Activated CD4-positive, alpha-beta memory T cell treated with anti-CD3 and anti-CD28 coated beads for 36 hours (primary cell): ENCODE data around the gene ARAP3. TPM values are rescaled to one million over a fixed set of nuclear protein-coding genes. Genes with fewer than 3 reads are reported as not detected.
A peak's percentile ranks its signal among the peaks of the same experiment; 100 is the strongest.
"Not testable (repeated sequence)": the region's sequence is repeated elsewhere in the genome, so short reads cannot be mapped to it uniquely, and the experiment has no call there.

Experiments
- CTCF ChIA-PET: fragments of 350-600 bp; sonication (Branson Sonifier 250); formaldehyde crosslinking; loops from one replicate; lab custom pipeline; 2021; ENCODE audit warnings: antibody characterized with exemption, inconsistent platforms; lab: Charles Lee
- POLR2A ChIA-PET: fragments of 350-600 bp; sonication (Branson Sonifier 250); formaldehyde crosslinking; loops from one replicate; lab custom pipeline; 2021; ENCODE audit warnings: antibody characterized with exemption; lab: Charles Lee
- DNase-seq: peaks from one replicate; pipeline ENCODE4 v3.0.0-alpha.2; 2020
- H3K27ac Mint-ChIP-seq: one replicate; pipeline ENCODE4 v1.8.0; 2021; ENCODE audit warnings: mixed read lengths
- H3K27me3 Mint-ChIP-seq: one replicate; pipeline ENCODE4 v1.8.0; 2021; ENCODE audit warnings: mixed read lengths
- H3K36me3 Mint-ChIP-seq: one replicate; pipeline ENCODE4 v1.8.0; 2021; ENCODE audit warnings: mixed read lengths
- H3K4me1 Mint-ChIP-seq: one replicate; pipeline ENCODE4 v1.8.0; 2021; ENCODE audit warnings: low read depth, mixed read lengths
- H3K4me3 Mint-ChIP-seq: one replicate; pipeline ENCODE4 v1.8.0; 2021; ENCODE audit warnings: mild to moderate bottlenecking, mixed read lengths
- H3K9me3 Mint-ChIP-seq: one replicate; pipeline ENCODE4 v1.8.0; 2021; ENCODE audit warnings: mixed read lengths
- intact Hi-C: fragments of 100-400 bp; cut with micrococcal nuclease; formaldehyde crosslinking; loops from one replicate; pipeline ENCODE4 v1.15.1; 2023
- total RNA-seq, 2 experiments: library from RNA; stranded (reverse); gene quantifications; one replicate each; pipeline ENCODE4 v1.2.3, GENCODE V29; 2021

Gene ARAP3, protein sequence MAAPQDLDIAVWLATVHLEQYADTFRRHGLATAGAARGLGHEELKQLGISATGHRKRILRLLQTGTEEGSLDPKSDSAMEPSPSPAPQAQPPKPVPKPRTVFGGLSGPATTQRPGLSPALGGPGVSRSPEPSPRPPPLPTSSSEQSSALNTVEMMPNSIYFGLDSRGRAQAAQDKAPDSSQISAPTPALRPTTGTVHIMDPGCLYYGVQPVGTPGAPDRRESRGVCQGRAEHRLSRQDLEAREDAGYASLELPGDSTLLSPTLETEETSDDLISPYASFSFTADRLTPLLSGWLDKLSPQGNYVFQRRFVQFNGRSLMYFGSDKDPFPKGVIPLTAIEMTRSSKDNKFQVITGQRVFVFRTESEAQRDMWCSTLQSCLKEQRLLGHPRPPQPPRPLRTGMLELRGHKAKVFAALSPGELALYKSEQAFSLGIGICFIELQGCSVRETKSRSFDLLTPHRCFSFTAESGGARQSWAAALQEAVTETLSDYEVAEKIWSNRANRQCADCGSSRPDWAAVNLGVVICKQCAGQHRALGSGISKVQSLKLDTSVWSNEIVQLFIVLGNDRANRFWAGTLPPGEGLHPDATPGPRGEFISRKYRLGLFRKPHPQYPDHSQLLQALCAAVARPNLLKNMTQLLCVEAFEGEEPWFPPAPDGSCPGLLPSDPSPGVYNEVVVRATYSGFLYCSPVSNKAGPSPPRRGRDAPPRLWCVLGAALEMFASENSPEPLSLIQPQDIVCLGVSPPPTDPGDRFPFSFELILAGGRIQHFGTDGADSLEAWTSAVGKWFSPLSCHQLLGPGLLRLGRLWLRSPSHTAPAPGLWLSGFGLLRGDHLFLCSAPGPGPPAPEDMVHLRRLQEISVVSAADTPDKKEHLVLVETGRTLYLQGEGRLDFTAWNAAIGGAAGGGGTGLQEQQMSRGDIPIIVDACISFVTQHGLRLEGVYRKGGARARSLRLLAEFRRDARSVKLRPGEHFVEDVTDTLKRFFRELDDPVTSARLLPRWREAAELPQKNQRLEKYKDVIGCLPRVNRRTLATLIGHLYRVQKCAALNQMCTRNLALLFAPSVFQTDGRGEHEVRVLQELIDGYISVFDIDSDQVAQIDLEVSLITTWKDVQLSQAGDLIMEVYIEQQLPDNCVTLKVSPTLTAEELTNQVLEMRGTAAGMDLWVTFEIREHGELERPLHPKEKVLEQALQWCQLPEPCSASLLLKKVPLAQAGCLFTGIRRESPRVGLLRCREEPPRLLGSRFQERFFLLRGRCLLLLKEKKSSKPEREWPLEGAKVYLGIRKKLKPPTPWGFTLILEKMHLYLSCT (N-terminal part only)
- total RNA-seq = 1 to 10 TPM; 5.1 to 5.2 TPM

DNA sequence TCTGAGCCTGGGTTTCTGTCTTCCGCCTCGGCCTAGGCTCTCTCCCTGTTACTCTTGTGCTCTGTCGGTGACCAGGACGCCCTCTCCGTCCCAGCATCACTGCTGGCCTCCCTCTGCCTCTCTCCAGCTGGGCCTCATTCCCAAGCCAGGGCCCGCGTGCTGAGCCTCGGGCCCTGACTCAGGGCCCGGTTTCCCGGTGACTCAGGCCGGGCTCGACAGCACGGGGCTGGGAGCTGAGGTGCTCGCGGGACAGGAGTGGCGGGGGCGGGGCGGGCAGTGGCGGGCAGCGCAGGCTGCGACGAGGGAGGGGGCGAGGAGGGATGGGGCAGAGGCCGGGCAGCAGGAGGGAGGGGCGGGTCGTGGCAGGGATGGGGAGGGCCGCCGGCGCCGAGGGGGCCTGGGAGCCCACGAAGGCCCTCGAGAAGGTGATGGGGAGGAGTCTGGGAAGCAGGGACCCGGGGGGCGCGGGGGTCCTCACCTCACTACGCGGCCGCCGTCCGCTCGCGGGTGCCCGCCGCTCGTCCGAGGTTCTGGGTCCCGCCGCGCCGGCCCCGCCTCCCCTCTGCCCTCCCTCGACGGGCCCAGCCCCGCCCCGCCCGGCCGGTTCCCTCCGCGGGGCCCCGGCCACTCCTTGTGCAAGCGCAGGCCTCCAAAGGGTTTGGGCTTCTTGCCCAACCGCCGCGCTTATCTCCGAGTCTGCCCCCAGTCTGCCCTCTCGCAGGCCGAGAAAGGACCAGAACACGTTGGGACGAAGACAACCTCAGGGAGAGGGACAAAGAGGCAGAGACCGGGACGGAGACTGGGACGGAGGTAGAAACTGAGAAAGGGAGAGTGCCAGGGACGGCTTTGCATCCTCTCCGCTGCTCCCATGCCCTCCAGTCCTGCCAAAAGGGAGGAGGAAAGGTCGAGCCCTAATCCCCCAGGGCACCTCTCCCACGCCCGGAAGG, at the start of gene ARAP3:
Gene ARAP3, minus strand, starts transcription at position 536 of the 947 bp plus-strand sequence. CDS start 1,744 bp downstream, outside the sequence.
- no peaks in the 10 kb centered on the region for H3K9me3 Mint-ChIP-seq
- intact Hi-C loops = no loop called here
- no peaks in the 10 kb centered on the region for H3K36me3 Mint-ChIP-seq
- peak within 1 kb of the TSS; percentile 68 for H3K27ac Mint-ChIP-seq
- H3K27me3 Mint-ChIP-seq = no peaks in the 10 kb centered on the region
- H3K4me1 Mint-ChIP-seq = peaks cover 19% of the 10 kb centered on the region
- ChIA-PET POLR2A (no interaction called here), CTCF (interaction anchor here (0.6 to 3.7 kb wide), 8 partner anchors 11 to 287 kb away, joined by 3 to 47 read pairs (median 9); partner anchors contain the start of genes PCDH1 and RNF14)
- peak; percentile 53 for DNase-seq
- peak within 1 kb of the TSS; percentile 69 for H3K4me3 Mint-ChIP-seq

DNA sequence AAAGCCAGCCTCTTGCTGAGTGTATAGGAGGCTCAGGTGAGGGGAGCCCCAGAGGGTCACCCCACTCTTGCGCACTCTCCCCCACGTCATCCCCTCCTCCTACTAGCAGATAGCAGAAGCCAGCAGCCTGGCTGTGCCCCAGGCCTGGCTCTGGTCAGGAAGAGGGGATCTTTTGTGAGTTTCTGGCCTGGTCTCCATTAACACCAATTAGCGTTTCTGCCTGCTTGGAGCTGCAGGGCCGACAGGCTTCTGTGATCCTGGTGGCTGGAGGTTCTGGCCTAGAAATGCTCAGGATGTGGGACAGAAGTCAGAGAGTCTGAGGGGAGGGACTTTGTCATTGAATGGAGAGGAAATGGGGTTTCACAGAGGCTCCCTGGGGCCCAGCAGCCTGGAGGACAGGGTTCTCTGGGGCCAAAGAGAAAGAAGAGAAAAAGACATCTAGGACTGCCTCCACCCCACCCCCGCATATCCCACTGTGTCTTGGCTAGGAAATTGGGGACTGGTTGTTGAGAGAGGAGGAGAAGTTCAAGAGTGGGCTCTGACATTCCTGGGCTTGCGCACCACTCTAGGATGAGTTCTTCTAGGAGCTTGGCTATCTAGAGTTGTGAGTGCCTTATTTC, 47.5 kb upstream of the ARAP3 start:
- intact Hi-C loops = no loop called here
- H3K36me3 Mint-ChIP-seq = no peaks in the 10 kb centered on the region
- no peak overlapping the region for H3K4me3 Mint-ChIP-seq
- CTCF ChIA-PET = interaction anchor here (0.7 kb wide), 1 partner anchor 85 kb away, joined by 3 read pairs; no protein-coding TSS in a partner anchor
- POLR2A ChIA-PET = no interaction called here
- no peak overlapping the region for H3K27ac Mint-ChIP-seq
- H3K27me3 Mint-ChIP-seq = no peaks in the 10 kb centered on the region
- no peaks in the 10 kb centered on the region for H3K4me1 Mint-ChIP-seq
- DNase-seq = no peak
- H3K9me3 Mint-ChIP-seq = no peaks in the 10 kb centered on the region

DNA sequence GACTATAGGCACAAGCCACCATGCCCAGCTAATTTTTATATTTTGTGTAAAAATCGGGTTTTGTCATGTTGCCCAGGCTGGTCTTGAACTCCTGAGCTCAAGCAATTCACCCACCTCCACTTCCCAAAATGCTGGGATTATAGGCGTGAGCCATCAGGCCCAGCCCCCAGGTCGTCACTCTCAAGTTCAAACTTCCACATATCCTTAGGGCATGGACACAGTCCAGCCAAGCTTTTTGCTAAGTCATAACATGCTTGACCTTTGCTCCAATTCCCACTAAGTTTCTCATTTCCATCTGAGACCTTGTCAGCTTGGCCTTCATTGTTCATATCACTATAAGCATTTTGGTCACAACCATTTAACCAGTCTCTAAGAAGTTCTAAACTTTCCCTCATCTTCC, 43.9 kb upstream of the ARAP3 start:
- DNase-seq = no peak
- no peaks in the 10 kb centered on the region for H3K9me3 Mint-ChIP-seq
- no peaks in the 10 kb centered on the region for H3K36me3 Mint-ChIP-seq
- POLR2A ChIA-PET = no interaction called here
- no peaks in the 10 kb centered on the region for H3K4me1 Mint-ChIP-seq
- CTCF ChIA-PET = interaction anchor here (2.3 kb wide), 1 partner anchor 153 kb away, joined by 7 read pairs; the partner anchor contains the start of gene PCDH1
- intact Hi-C loops = no loop called here
- H3K27me3 Mint-ChIP-seq = no peaks in the 10 kb centered on the region
- no peak overlapping the region for H3K4me3 Mint-ChIP-seq
- no peak overlapping the region for H3K27ac Mint-ChIP-seq

DNA sequence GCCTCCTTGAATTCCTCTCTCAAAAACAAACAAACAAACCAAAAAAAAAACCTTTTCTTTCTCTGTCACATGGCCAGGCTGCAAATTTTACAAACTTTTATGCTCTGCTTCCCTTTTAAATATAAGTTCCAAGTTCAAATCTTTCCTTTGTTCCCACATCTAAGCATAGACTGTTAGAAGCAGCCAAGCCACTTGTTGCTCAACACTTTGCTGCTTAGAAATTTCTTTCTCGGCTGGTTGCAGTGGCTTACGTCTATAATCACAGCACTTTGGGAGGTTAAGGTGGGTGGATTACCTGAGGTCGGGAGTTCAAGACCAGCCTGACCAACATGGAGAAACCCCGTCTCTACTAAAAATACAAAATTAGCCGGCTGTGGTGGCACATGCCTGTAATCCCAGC, 43.1 kb upstream of the ARAP3 start:
- not testable (repeated sequence) for H3K36me3 Mint-ChIP-seq, H3K4me3 Mint-ChIP-seq
- CTCF ChIA-PET = interaction anchor here (1.1 to 2.3 kb wide), 2 partner anchors 33 to 154 kb away, joined by 4 to 7 read pairs; partner anchors contain the start of gene PCDH1

DNA sequence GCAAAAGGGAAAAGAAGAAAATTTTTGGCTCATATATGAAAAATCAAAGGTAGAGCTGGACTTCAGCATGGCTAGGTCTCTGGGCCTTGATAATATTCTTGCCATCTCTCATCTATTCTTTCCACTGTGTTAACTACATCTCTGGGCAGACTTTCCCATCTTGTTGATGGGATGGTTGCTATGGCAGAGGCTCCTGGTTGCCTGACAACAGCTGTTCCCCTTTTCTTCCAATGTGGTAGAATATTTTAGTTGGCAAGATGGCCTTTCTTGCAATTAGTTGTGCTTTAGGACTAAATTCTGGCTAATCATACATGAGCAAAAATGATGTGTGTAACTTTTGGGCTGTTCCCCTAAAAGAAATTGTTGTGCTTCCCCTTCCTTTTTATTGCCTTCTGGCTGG, 40.2 kb upstream of the ARAP3 start:
- POLR2A ChIA-PET = no interaction called here
- Mint-ChIP-seq H3K4me1 (no peaks in the 10 kb centered on the region), H3K27me3 (peaks cover 5% of the 10 kb centered on the region), H3K4me3 (no peak overlapping the region), H3K36me3 (no peaks in the 10 kb centered on the region), H3K9me3 (no peaks in the 10 kb centered on the region), H3K27ac (no peak overlapping the region)
- intact Hi-C loops = no loop called here
- no peak for DNase-seq
- CTCF ChIA-PET = interaction anchor here (1.6 kb wide), 1 partner anchor 44 kb away, joined by 4 read pairs; no protein-coding TSS in a partner anchor

More for the DNA sequence above, 43.1 kb upstream of the ARAP3 start:
- POLR2A ChIA-PET, H3K27ac Mint-ChIP-seq, H3K9me3 Mint-ChIP-seq, DNase-seq, H3K27me3 Mint-ChIP-seq, intact Hi-C loops, H3K4me1 Mint-ChIP-seq: not testable (repeated sequence)

DNA sequence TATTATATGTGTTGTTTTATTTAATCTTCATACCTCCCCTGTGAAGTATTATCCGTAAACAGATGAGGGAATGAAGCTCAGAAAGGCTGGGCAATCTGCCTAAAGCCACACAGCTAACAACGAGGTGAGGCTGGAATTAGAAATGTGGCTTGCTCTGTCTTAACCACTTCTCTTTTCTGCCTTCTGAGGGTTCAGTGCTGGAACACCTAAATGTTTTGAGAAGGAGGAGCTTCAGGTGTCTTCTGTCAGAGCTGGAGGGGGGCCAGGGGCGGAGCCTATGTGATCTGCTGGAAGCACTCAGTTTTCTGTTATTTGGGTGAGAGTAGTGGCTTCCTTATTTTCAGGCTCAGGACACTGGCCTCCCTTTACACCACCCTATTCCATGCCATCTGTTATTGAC, 35.0 kb upstream of the ARAP3 start:
- no peak overlapping the region for H3K4me3 Mint-ChIP-seq
- no peaks in the 10 kb centered on the region for H3K4me1 Mint-ChIP-seq
- intact Hi-C loops = no loop called here
- no peaks in the 10 kb centered on the region for H3K9me3 Mint-ChIP-seq
- no peak for DNase-seq
- H3K27me3 Mint-ChIP-seq = peaks cover 7% of the 10 kb centered on the region
- ChIA-PET POLR2A (no interaction called here), CTCF (interaction anchor here (1.1 to 1.2 kb wide), 2 partner anchors 14 to 16 kb away, joined by 3 to 4 read pairs; no protein-coding TSS in a partner anchor)
- H3K27ac Mint-ChIP-seq = no peak overlapping the region
- no peaks in the 10 kb centered on the region for H3K36me3 Mint-ChIP-seq

DNA sequence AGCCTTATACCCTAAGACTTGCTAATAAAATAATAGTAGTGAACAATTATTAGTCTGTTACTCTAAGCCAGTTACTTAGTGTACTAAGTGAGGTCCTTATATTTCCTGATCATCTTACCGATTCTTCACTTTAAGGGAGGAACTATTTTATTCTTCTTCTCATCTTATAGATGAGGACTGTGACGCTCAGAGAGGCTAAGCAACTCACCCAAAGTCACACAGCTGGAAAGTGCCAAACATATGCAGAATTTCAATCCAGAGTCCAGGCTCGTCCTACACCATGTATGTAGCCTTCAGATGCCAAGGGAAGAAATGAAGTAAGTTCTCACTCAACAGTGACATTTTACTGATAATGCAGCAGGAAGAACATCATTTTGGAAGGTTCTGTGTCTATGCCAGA, 34.4 kb upstream of the ARAP3 start:
- ChIA-PET POLR2A (no interaction called here), CTCF (interaction anchor here (1.1 kb wide), 1 partner anchor 15 kb away, joined by 4 read pairs; no protein-coding TSS in a partner anchor)
- Mint-ChIP-seq H3K27ac (no peak overlapping the region), H3K4me3 (no peak overlapping the region), H3K9me3 (no peaks in the 10 kb centered on the region), H3K36me3 (no peaks in the 10 kb centered on the region), H3K4me1 (no peaks in the 10 kb centered on the region), H3K27me3 (peaks cover 7% of the 10 kb centered on the region)
- intact Hi-C loops = no loop called here
- DNase-seq = no peak

DNA sequence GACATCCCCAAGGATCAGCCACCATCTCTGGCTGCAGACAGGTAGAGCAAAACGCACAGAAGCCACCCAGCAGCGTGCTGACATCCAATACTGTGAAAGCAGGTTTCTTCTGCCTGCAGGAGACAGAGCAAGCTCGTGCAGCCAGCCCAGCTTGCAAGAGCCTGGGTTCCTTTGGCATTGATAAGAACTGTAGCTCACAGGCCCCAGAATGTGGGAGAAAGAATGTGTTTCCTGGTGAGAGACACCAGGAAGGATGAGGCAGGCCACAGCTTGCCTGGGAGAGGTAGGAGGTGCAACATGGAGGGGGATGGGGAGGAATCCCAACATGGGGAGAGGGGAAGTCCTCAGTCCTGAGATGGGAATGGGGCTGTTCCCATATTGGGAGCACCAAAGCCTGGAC, 34.0 kb upstream of the ARAP3 start:
- ChIA-PET POLR2A (no interaction called here), CTCF (interaction anchor here (0.6 kb wide), 1 partner anchor 24 kb away, joined by 3 read pairs; no protein-coding TSS in a partner anchor)
- Mint-ChIP-seq H3K27ac (no peak overlapping the region), H3K36me3 (no peaks in the 10 kb centered on the region), H3K4me3 (no peak overlapping the region), H3K4me1 (no peaks in the 10 kb centered on the region), H3K27me3 (peaks cover 7% of the 10 kb centered on the region), H3K9me3 (no peaks in the 10 kb centered on the region)
- intact Hi-C loops = no loop called here
- no peak for DNase-seq

DNA sequence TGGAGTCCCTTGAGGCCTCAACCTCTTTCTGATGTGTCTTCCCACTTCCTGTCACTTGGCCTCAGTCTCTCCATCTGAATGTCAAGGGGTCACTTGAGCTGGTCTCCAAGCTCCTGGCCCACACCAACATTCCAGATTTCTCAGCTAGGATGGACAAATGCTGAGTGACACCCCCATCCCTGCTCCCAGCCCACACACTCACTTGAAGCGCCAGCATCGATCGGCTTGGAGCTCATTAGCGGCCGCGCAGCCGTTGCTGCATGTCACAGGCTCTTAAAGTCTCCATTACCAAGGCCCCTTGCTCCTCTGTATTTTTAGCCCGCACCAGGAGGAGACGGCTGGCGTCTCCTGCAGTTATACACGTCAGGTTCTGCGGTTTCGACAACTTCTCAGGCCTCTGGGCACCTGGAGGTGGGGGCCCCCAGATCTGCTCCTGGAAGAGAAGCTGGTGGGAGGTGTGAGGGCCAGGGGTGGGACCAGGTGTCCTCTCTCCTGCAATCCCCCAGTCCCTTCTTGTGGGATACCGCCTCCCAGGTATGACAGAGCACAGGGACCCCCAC, 33.4 kb upstream of the ARAP3 start:
- intact Hi-C loops = no loop called here
- Mint-ChIP-seq H3K4me1 (no peaks in the 10 kb centered on the region), H3K27ac (no peak overlapping the region), H3K27me3 (peaks cover 7% of the 10 kb centered on the region), H3K36me3 (no peaks in the 10 kb centered on the region), H3K9me3 (no peaks in the 10 kb centered on the region), H3K4me3 (no peak overlapping the region)
- CTCF ChIA-PET = interaction anchor here (0.6 kb wide), 1 partner anchor 24 kb away, joined by 3 read pairs; no protein-coding TSS in a partner anchor
- POLR2A ChIA-PET = no interaction called here
- no peak for DNase-seq
